Measurements from ENCODE around the gene DGKI. TPM values are rescaled to one million over a fixed set of nuclear protein-coding genes. Genes with fewer than 3 reads are reported as not detected.

Gene DGKI
- total and polyA plus RNA-seq, 2 of the 13 experiments (the other 11 are each of a cell fraction or from before 2014, with no cell fraction given) = 0.09 to 0.17 TPM

DNA sequence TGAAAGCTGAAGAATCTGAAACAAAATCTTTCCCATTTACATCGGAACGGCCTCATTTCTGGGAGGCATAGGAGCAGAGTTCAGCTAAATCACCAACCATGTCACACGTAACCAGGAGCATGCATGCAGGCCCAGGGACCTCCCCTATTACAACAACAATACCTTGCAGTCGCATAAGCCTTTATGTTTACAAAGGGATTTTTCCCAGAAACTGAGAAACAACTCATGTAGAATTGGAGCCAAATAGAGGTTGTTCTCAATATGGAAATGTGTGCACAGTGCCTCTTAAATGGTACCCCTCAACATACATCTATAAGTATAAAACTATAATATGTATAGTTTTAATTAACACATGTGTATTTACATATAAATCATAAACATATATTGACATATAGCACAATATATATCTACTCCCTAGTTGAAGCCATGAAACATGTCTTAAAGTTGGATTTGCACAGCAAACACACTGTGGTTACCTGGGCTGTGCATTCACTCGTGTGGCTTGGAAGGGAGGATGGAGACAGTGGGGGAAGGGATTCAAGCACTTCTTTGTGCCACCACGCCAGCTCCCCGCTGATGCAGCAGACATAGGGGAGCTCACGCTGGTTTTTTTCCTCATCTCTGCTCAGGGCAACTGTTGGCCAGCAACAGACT, 35.0 kb upstream of the DGKI start (continued):
- TF ChIP-seq, protein P1, sequence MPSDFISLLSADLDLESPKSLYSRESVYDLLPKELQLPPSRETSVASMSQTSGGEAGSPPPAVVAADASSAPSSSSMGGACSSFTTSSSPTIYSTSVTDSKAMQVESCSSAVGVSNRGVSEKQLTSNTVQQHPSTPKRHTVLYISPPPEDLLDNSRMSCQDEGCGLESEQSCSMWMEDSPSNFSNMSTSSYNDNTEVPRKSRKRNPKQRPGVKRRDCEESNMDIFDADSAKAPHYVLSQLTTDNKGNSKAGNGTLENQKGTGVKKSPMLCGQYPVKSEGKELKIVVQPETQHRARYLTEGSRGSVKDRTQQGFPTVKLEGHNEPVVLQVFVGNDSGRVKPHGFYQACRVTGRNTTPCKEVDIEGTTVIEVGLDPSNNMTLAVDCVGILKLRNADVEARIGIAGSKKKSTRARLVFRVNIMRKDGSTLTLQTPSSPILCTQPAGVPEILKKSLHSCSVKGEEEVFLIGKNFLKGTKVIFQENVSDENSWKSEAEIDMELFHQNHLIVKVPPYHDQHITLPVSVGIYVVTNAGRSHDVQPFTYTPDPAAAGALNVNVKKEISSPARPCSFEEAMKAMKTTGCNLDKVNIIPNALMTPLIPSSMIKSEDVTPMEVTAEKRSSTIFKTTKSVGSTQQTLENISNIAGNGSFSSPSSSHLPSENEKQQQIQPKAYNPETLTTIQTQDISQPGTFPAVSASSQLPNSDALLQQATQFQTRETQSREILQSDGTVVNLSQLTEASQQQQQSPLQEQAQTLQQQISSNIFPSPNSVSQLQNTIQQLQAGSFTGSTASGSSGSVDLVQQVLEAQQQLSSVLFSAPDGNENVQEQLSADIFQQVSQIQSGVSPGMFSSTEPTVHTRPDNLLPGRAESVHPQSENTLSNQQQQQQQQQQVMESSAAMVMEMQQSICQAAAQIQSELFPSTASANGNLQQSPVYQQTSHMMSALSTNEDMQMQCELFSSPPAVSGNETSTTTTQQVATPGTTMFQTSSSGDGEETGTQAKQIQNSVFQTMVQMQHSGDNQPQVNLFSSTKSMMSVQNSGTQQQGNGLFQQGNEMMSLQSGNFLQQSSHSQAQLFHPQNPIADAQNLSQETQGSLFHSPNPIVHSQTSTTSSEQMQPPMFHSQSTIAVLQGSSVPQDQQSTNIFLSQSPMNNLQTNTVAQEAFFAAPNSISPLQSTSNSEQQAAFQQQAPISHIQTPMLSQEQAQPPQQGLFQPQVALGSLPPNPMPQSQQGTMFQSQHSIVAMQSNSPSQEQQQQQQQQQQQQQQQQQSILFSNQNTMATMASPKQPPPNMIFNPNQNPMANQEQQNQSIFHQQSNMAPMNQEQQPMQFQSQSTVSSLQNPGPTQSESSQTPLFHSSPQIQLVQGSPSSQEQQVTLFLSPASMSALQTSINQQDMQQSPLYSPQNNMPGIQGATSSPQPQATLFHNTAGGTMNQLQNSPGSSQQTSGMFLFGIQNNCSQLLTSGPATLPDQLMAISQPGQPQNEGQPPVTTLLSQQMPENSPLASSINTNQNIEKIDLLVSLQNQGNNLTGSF (CRISPR knock-in tag; IDR thresholded peaks at IDR 0.05) = no peak
- no peak for TF ChIP-seq TGIF2 (CRISPR knock-in tag; IDR thresholded peaks at IDR 0.05)

DNA sequence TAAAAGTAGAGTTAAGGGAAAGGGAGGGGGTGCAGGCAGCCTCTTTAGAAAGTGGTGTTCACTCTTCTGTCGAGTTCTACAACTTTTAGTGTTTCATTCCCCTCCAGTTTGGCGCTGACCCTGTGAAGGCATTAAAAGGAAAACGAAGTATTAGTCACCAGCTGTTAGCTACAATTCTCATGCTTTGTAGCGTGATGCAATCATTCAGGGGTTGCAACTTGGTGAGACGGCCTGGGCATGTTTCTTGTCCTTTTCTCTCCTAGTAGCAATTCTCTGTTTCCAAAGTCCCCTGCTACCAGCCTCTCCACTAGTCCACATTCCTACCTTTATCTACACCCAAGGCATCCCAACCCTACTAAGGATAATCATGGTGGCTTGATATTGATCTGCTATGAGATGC, 33.7 kb upstream of the DGKI start:
- Histone ChIP-seq H4K20me1 (ENCODE audit: insufficient read depth, low read length) (no peaks in the 10 kb centered on the region), H3K4me3 (replicated peaks in 1 of 3; ENCODE audit: insufficient read depth in 1 of 3, low read depth in 2 of 3, low read length in 3 of 3) (no peak overlapping the region), H3K4me2 (ENCODE audit: low read depth, low read length) (no peak overlapping the region), H3K79me2 (ENCODE audit: insufficient read depth, low read length) (no peaks in the 10 kb centered on the region), H3K27me3 (ENCODE audit: control insufficient read depth in 1 of 2, insufficient read depth in 2 of 2, low read length in 2 of 2) (no peaks in the 10 kb centered on the region), H3K9me3 (ENCODE audit: low read length) (no peaks in the 10 kb centered on the region), H3K27ac (ENCODE audit: extremely low read length, insufficient read depth, low read length) (no peak overlapping the region), H3K36me3 (replicated peaks in 1 of 2; ENCODE audit: control insufficient read depth in 1 of 2, insufficient read depth in 2 of 2, low read length in 2 of 2) (peaks cover 41 to 91% of the 10 kb centered on the region in 2 experiments), H3K4me1 (ENCODE audit: insufficient read depth, low read length) (no peaks in the 10 kb centered on the region), H2AFZ (ENCODE audit: low read length) (no peak overlapping the region), H3K9ac (ENCODE audit: insufficient read depth, low read depth, low read length) (no peak overlapping the region)
- TF ChIP-seq ZEB1 (IDR thresholded peaks at IDR 0.05; ENCODE audit: insufficient replicate concordance, low read depth) = no peak
- TF ChIP-seq, protein P2, sequence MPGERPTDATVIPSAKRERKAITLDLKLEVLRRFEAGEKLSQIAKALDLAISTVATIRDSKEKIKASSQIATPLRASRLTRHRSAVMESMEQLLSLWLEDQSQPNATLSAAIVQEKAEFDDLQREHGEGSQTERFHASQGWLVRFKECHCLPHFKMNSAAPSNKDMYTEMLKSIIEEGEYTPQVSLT (CRISPR knock-in tag; IDR thresholded peaks at IDR 0.05; ENCODE audit: borderline replicate concordance, low read depth) = no peak
- peak; percentile 41; the same call in 1 of the 2 replicates for TF ChIP-seq CEBPB (IDR thresholded peaks at IDR 0.05; ENCODE audit: borderline replicate concordance, low read depth, low read length)
- WGBS (ENCODE audit: low lambda C conversion rate) = 94% methylated on average over 5 of the region's 5 CpGs
- ChIA-PET CTCF (ENCODE audit: low intra/inter-chr PET ratio, low total read pairs) (no interaction called here), POLR2A (no interaction called here)
- FAIRE-seq (no peak), ATAC-seq (no peak), DNase-seq (ENCODE audit: low spot score) (no peak)
- no TSS peak for BruUV-seq (replicated peaks)
- in situ Hi-C loops (cut with HindIII; ENCODE audit: extremely low pct_ligation_motif_present, low pct_unique_long_range_greater_than_20kb) (no loop called here), intact Hi-C loops (cut with micrococcal nuclease; ENCODE audit: unreplicated experiment) (no loop called here)
